ENCODE results near the gene DUOXA2.

DNA sequence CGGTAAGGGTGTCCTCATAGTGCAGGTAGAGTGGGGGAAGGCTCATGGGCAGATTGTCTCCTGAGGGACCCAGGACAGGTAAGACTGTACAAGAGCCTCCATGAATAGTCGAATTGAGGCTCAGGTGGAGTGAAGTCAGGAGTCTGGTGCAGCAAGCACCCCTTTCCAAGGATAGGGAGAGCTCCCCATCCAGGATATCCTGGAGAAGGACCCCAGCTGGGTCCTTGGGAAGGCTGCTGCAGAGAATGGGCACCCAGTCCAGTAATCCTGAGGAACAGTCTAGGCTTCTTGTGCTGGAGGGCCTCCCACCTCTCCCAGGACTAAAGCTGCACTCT, 592 bp downstream of the DUOXA2 start:
- TF ChIP-seq CTBP1 (IDR thresholded peaks at IDR 0.05; ENCODE audit: borderline replicate concordance): no peak
- TF ChIP-seq ELF4 (IDR thresholded peaks at IDR 0.05): no peak
- TF ChIP-seq FOXM1 (IDR thresholded peaks at IDR 0.05; ENCODE audit: borderline replicate concordance): no peak

Measured in HEK293T (cell line).